Astrocyte of the spinal cord (primary cell): Measurements from ENCODE around the gene NUCB2.

ENCODE experiments used
- DNase-seq: peaks from one replicate; pipeline ENCODE4 v3.0.0; 2011; ENCODE audit warnings: low read depth, low spot score
- H3K4me3 ChIP-seq: 2 replicates; pipeline ENCODE4 v1.5.1; 2011; ENCODE audit warnings: low read depth, mild to moderate bottlenecking, low read length, moderate library complexity
- CTCF ChIP-seq: IDR thresholded peaks from 2 replicates; pipeline ENCODE4 v1.5.1; 2012; ENCODE audit warnings: low read depth, mild to moderate bottlenecking, low read length, inconsistent platforms
- in situ Hi-C: cut with HindIII; loops from 2 replicates; pipeline ENCODE4 v1.10.0; 2017; ENCODE audit warnings: low sequenced_read_pairs

The NUCB2 gene

GRCh38 chr11:17268902-17269301 lies 7.6 kb upstream of the NUCB2 start:
- no peak for DNase-seq
- in situ Hi-C loops, result no loop called here
- H3K4me3 ChIP-seq, result no peak overlapping the region
- no peak for TF ChIP-seq CTCF

GRCh38 chr11:17272801-17273200 lies 3.7 kb upstream of the NUCB2 start:
- DNase-seq, result no peak
- in situ Hi-C loops, result no loop called here
- H3K4me3 ChIP-seq, result no peak overlapping the region
- no peak for TF ChIP-seq CTCF

- no peak for TF ChIP-seq CTCF
- DNase-seq, result no peak
- in situ Hi-C loops, result no loop called here
Measured at GRCh38 chr11:17273211-17273610, 3.3 kb upstream of the NUCB2 start.

GRCh38 chr11:17273668-17274282 lies 2.8 kb upstream of the NUCB2 start:
- in situ Hi-C loops, result no loop called here

More at GRCh38 chr11:17273211-17273610, 3.3 kb upstream of the NUCB2 start:
- H3K4me3 ChIP-seq, result no peak overlapping the region

GRCh38 chr11:17275400-17276235 lies 921 bp upstream of the NUCB2 start:
- peak overlapping the region; percentile 59 for H3K4me3 ChIP-seq
- DNase-seq, result no peak
- in situ Hi-C loops, result no loop called here
- no peak for TF ChIP-seq CTCF

More at GRCh38 chr11:17273668-17274282, 2.8 kb upstream of the NUCB2 start:
- no peak for DNase-seq
- no peak for TF ChIP-seq CTCF
- no peak overlapping the region for H3K4me3 ChIP-seq

GRCh38 chr11:17277024-17277584 lies 565 bp downstream of the NUCB2 start:
- TF ChIP-seq CTCF, result no peak
- in situ Hi-C loops, result no loop called here
- H3K4me3 ChIP-seq, result peak overlapping the region; percentile 59
- DNase-seq, result peak; percentile 51
